Activated T-cell treated with anti-CD3 and anti-CD28 coated beads, Interleukin-2, amount 50 U/mL, for 4 hours (primary cell): ENCODE data around the gene KCNC3. TPM values are rescaled to one million over a fixed set of nuclear protein-coding genes. Genes with fewer than 3 reads are reported as not detected.
A peak's percentile ranks its signal among the peaks of the same experiment; 100 is the strongest.

Experiments used
- ATAC-seq, 2 donors: fragments of 200-7000 bp; cut with Tn5 transposase; one replicate each; pipeline ENCODE4 v1.10.0; 2021
- DNase-seq: peaks from one replicate; pipeline ENCODE4 v3.0.0-alpha.2; 2020
- H3K27me3 Mint-ChIP-seq: one replicate; pipeline ENCODE4 v1.8.0; 2021; ENCODE audit warnings: low read depth, mixed read lengths
- H3K36me3 Mint-ChIP-seq: one replicate; pipeline ENCODE4 v1.8.0; 2022; ENCODE audit warnings: mixed read lengths; ENCODE audit not compliant: insufficient read depth
- H3K4me1 Mint-ChIP-seq: one replicate; pipeline ENCODE4 v1.8.0; 2021; ENCODE audit warnings: low read depth, mixed read lengths
- H3K4me3 Mint-ChIP-seq: one replicate; pipeline ENCODE4 v1.8.0; 2021; ENCODE audit warnings: mild to moderate bottlenecking, moderate library complexity, mixed read lengths
- H3K9me3 Mint-ChIP-seq: one replicate; pipeline ENCODE4 v1.8.0; 2021; ENCODE audit warnings: mixed read lengths
- total RNA-seq, 3 donors: library from RNA; stranded (reverse); gene quantifications; one replicate each; pipeline ENCODE4 v1.2.1, GENCODE V29; 2021

The KCNC3 gene
- total RNA-seq, 3 donors from 2014 or later = 4.1 to 5.6 (median 4.6) TPM

GRCh38 chr19:50327013-50327412, 2.2 kb downstream of the KCNC3 start:
- DNase-seq = no peak
- ATAC-seq = no peak
- peaks cover 50% of the 10 kb centered on the region for H3K27me3 Mint-ChIP-seq
- H3K36me3 Mint-ChIP-seq = no peaks in the 10 kb centered on the region
- H3K4me1 Mint-ChIP-seq = peaks cover 42% of the 10 kb centered on the region
- H3K9me3 Mint-ChIP-seq = no peaks in the 10 kb centered on the region
- peak overlapping the region; percentile 65 for H3K4me3 Mint-ChIP-seq

DNA sequence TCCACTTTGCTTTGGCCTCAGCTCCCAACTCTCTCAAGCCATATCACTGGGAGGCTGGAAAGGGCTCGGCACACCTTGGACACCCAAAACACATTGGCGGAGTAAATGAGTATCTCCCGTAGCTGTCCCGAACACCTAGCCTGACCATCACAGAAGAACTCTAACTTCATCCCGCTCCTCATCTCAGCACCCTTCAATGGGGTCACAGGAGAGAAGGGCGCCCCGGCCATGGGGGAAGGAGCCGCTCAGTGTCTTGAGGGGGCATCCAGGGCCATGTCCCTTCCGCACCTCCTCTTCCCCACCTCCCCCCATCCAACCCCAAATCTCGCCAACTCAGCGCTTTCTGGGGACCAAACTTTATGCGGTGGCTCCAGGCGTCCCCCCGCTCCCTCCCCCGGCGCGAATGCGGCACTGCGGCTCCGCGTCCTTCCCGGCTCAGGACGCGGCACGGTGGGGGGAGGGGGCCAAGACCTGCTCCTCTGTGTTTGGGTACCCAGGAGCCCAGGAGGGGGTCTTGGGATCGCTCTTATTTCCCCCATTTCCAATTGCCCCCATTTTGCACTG, 3.0 kb downstream of the KCNC3 start:
- H3K9me3 Mint-ChIP-seq = no peaks in the 10 kb centered on the region
- no peak overlapping the region for H3K4me3 Mint-ChIP-seq
- ATAC-seq (no peak), DNase-seq (no peak)
- H3K27me3 Mint-ChIP-seq = peaks cover 44% of the 10 kb centered on the region
- H3K36me3 Mint-ChIP-seq = no peaks in the 10 kb centered on the region
- H3K4me1 Mint-ChIP-seq = peaks cover 34% of the 10 kb centered on the region

DNA sequence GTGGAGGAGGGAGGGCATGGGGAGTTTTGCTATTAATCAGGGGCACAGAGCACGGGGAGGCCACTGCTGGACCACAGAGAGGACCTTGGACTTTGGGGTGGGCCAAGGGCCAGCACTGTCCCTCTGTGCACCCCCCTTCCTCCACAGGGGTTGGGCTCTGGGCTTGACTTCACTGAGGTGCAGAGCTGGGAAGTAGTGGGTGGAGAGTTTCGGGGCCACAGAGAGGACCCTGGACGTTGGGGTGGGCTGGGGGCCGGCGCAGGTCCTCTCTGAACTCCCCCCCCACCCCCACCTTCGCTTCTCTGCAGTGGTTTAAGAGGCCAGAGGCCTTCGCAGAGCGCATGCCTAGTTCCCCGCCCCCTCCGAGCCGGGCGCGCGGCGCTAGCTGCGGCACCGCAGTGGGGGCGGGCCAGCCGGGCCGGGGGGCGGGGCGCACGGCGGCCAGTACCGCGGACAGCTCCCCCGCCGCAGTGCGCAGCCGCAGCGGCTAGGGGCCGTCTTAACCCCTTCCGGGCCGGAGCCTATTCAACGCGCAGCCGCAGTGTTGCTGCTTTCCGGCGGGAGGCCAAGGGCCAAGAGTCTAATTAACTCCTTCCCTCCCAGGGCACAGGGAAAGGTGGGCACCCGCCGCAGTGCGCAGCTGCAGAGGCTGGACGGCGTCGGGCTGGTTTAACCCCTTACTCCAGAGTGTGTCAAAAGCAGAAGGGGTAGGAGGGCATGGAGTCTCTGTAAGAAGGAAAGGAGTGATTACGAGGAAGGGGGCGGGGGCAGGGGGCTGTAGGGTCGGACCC, 3.7 kb downstream of the KCNC3 start:
- DNase-seq (peak; percentile 58), ATAC-seq (peak; percentile 39 to 54)
- no peaks in the 10 kb centered on the region for H3K36me3 Mint-ChIP-seq
- H3K4me1 Mint-ChIP-seq = peaks cover 32% of the 10 kb centered on the region
- peaks cover 44% of the 10 kb centered on the region for H3K27me3 Mint-ChIP-seq
- no peak overlapping the region for H3K4me3 Mint-ChIP-seq
- H3K9me3 Mint-ChIP-seq = no peaks in the 10 kb centered on the region

- no peak overlapping the region for H3K4me3 Mint-ChIP-seq
Measured at GRCh38 chr19:50324331-50324730, 4.8 kb downstream of the KCNC3 start.

DNA sequence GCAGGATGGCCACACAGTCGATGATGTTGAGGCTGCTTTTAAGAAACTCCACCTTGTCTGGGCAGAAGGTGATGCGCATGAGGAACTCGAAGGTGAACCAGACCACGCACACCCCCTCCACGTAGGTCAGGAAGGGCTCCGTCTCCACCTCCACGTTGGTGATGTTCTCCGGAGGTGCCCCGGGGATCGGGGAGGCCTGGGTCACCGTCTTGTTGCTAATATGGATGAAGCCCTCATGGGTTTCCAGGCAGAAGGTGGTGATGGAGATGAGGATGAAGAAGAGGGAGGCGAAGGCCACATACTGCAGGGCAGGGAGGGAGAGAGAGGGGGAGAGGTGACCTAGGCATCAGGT, 5.4 kb downstream of the KCNC3 start:
- H3K27me3 Mint-ChIP-seq = peaks cover 36% of the 10 kb centered on the region
- no peaks in the 10 kb centered on the region for H3K36me3 Mint-ChIP-seq
- ATAC-seq = no peak

More at GRCh38 chr19:50324331-50324730, 4.8 kb downstream of the KCNC3 start:
- Mint-ChIP-seq H3K36me3 (no peaks in the 10 kb centered on the region), H3K9me3 (no peaks in the 10 kb centered on the region), H3K4me1 (peaks cover 20% of the 10 kb centered on the region), H3K27me3 (peaks cover 36% of the 10 kb centered on the region)
- ATAC-seq (no peak), DNase-seq (no peak)

DNA sequence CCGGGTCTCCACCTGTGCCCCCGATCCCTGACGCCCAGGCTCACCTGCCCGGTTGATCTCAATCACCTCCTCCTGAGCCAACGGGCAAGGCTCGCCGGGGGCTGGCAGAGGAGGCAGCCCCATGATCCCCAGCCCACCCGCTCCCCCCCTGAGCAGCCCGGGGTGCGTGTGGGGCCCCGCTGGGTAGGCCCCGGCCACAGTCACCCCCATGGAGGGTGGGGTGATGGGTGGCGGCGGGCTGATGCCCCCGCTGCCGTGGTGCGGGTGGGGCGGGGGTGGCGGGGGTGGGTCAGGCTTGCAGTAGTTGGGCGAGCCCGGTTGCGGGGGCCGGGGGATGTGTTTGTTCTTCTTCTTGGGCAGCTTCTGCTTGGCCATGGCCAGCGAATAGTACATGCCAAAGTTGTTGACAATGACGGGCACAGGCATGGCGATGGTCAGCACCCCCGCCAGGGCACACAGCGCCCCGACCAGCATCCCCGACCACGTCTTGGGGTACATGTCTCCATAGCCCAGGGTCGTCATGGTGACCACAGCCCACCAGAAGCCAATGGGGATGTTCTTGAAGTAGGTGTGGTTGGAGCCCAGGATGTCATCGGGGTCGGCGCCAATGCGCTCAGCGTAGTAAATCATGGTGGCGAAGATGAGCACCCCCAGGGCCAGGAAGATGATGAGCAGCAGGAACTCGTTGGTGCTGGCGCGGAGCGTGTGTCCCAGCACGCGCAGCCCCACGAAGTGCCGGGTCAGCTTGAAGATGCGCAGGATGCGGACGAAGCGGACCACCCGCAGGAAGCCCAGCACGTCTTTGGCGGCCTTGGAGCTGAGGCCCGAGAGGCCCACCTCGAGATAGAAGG, 6.0 kb downstream of the KCNC3 start:
- H3K27me3 Mint-ChIP-seq = peaks cover 41% of the 10 kb centered on the region
- peaks cover 17% of the 10 kb centered on the region for H3K4me1 Mint-ChIP-seq
- no peaks in the 10 kb centered on the region for H3K36me3 Mint-ChIP-seq
- no peak for ATAC-seq
- no peak for DNase-seq
- H3K4me3 Mint-ChIP-seq = no peak overlapping the region
- no peaks in the 10 kb centered on the region for H3K9me3 Mint-ChIP-seq

More for the DNA sequence above, 5.4 kb downstream of the KCNC3 start:
- H3K4me1 Mint-ChIP-seq = peaks cover 17% of the 10 kb centered on the region
- no peaks in the 10 kb centered on the region for H3K9me3 Mint-ChIP-seq
- no peak for DNase-seq
- no peak overlapping the region for H3K4me3 Mint-ChIP-seq

- H3K27me3 Mint-ChIP-seq = peaks cover 39% of the 10 kb centered on the region
- no peaks in the 10 kb centered on the region for H3K36me3 Mint-ChIP-seq
- peaks cover 11% of the 10 kb centered on the region for H3K4me1 Mint-ChIP-seq
- H3K9me3 Mint-ChIP-seq = no peaks in the 10 kb centered on the region
- ATAC-seq (no peak), DNase-seq (no peak)
- no peak overlapping the region for H3K4me3 Mint-ChIP-seq
Measured at GRCh38 chr19:50322234-50322633, 6.9 kb downstream of the KCNC3 start.

GRCh38 chr19:50321831-50322230, 7.3 kb downstream of the KCNC3 start:
- ATAC-seq (no peak), DNase-seq (no peak)
- Mint-ChIP-seq H3K4me1 (peaks cover 7% of the 10 kb centered on the region), H3K9me3 (no peaks in the 10 kb centered on the region), H3K27me3 (peaks cover 35% of the 10 kb centered on the region), H3K4me3 (no peak overlapping the region), H3K36me3 (no peaks in the 10 kb centered on the region)

DNA sequence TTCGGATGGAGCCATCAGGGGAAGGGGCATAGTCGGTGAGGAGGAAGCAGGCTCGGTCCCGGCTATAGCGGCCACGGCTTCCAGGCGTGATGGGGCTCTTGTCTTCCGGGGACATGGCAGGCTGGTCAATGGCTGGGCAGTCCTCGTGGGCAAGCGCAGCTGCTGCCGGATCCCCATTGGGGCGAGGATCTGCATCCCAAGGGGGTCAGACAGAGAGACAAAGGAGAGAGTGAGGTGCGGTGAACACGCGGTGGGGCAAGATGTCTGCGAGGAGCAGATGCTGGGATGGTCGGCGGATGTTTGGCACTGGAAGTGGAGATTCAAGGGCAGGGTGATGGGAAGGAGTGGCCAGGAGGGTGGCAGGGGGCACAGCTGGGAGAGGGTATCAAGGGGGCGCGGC, 8.6 kb downstream of the KCNC3 start:
- peaks cover 4% of the 10 kb centered on the region for H3K4me1 Mint-ChIP-seq
- H3K27me3 Mint-ChIP-seq = peaks cover 38% of the 10 kb centered on the region
- no peak overlapping the region for H3K4me3 Mint-ChIP-seq
- no peaks in the 10 kb centered on the region for H3K9me3 Mint-ChIP-seq
- no peaks in the 10 kb centered on the region for H3K36me3 Mint-ChIP-seq
- ATAC-seq (no peak), DNase-seq (no peak)

DNA sequence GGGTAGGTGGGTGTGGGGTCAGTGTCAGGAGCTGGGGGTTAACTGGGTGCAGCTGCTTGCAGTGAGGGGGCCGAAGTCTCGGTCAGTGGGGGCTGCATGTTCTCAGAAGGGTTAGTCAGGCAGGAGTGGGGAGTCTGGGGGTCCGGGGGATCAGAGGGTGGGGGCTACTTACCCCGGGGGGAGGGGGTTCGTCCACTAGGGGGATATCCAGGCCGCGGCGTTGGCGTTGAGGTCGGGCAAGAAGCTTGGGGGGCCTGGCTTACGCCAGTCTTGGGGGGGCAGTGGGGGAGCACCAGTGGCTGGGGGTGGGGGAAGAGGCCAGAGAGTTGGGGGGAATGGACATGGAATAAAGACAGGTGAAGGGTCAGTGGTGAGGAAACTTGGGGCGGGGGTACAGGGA, 9.1 kb downstream of the KCNC3 start:
- no peaks in the 10 kb centered on the region for H3K9me3 Mint-ChIP-seq
- ATAC-seq (no peak), DNase-seq (no peak)
- peaks cover 37% of the 10 kb centered on the region for H3K27me3 Mint-ChIP-seq
- H3K4me3 Mint-ChIP-seq = no peak overlapping the region
- H3K4me1 Mint-ChIP-seq = peaks cover 5% of the 10 kb centered on the region
- H3K36me3 Mint-ChIP-seq = peaks cover under 1% of the 10 kb centered on the region

DNA sequence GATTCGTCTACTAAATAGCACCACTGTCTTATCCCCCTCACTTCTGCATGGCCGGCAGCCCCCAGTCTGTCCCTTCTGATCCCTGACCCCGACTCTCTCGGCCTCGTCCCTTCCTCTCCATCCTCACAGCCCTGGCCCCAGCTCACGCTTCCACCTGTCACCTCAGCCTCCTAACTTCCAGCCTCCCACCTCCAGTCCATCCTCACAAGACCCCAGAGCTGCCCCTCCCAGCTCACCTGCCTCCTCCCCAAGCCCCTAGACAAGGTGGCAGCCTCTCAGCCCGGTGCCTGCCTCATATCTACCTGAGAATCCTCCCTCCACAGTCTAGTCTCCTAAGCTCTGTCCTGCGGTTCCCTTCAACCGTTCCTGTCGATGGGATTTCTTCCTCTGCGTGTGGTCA, 10.0 kb downstream of the KCNC3 start:
- no peak for ATAC-seq
- DNase-seq = no peak
- Mint-ChIP-seq H3K9me3 (no peaks in the 10 kb centered on the region), H3K4me3 (no peak overlapping the region), H3K27me3 (peaks cover 38% of the 10 kb centered on the region), H3K36me3 (peaks cover 1% of the 10 kb centered on the region), H3K4me1 (peaks cover 9% of the 10 kb centered on the region)

DNA sequence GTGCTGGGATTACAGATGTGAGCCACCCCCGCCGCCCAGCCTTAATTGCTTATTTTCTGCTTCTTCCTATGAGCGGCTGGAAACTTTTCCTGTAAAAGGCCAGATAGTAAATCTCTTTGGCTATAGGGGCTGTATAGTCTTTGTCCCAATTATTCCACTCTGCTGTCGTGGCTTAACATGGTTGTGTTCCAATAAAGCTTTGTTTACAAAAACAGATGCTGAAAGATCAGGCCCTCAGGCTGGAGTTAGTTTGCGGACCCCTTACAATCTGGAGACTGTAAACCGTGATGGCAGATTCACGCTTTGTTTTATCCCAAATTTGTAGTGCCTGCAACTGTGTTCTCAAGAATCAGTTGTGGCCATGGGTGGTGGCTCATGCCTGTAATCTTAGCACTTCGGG, 10.7 kb downstream of the KCNC3 start:
- Mint-ChIP-seq H3K9me3 (no peaks in the 10 kb centered on the region), H3K36me3 (peaks cover 1% of the 10 kb centered on the region), H3K4me1 (peaks cover 9% of the 10 kb centered on the region), H3K27me3 (peaks cover 45% of the 10 kb centered on the region), H3K4me3 (no peak overlapping the region)
- no peak for ATAC-seq
- DNase-seq = no peak

GRCh38 chr19:50317115-50317514, 12.1 kb downstream of the KCNC3 start:
- no peaks in the 10 kb centered on the region for H3K9me3 Mint-ChIP-seq
- peaks cover 9% of the 10 kb centered on the region for H3K4me1 Mint-ChIP-seq
- DNase-seq (no peak), ATAC-seq (no peak)
- H3K36me3 Mint-ChIP-seq = peaks cover 1% of the 10 kb centered on the region
- peaks cover 56% of the 10 kb centered on the region for H3K27me3 Mint-ChIP-seq
- H3K4me3 Mint-ChIP-seq = no peak overlapping the region

DNA sequence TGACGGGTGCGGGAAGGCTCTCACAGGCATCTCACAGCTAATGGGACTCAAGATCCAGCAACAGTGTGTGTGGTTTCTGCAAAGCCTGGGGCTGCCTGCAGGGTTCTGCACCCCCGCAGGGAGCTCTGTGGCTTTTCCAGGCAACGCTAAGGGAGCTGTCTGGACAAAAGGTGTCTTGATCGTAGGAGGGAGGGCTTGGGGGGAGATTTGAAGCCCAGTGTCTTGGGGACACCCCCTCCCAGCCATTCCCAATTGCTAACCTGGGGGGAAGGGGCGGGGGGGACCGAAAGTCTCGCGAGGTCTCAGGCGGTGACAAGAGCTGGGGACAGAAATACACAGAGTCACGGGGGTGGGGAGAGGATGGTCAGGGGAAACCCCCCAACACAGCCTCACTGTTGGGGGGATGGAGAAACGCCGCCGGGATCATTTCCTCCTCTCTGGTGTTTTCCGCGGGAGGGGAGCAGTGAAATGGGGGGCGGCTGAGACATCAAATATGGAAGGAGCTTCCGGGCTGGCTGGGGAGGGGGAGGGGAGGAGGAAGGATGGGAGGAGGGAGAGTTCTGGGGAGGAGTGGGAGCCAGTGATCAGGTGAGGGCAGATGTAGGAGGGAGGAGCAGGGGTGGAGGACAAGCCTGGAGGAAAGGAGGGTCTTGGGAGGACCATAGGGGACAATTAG, 13.3 kb downstream of the KCNC3 start:
- DNase-seq (no peak), ATAC-seq (peak; percentile 64 to 74)
- peak overlapping the region; percentile 52 for H3K4me3 Mint-ChIP-seq
- peaks cover 66% of the 10 kb centered on the region for H3K27me3 Mint-ChIP-seq
- H3K36me3 Mint-ChIP-seq = peaks cover 1% of the 10 kb centered on the region
- no peaks in the 10 kb centered on the region for H3K9me3 Mint-ChIP-seq
- H3K4me1 Mint-ChIP-seq = peaks cover 9% of the 10 kb centered on the region
